ENCODE data around the gene CELF5.

DNA sequence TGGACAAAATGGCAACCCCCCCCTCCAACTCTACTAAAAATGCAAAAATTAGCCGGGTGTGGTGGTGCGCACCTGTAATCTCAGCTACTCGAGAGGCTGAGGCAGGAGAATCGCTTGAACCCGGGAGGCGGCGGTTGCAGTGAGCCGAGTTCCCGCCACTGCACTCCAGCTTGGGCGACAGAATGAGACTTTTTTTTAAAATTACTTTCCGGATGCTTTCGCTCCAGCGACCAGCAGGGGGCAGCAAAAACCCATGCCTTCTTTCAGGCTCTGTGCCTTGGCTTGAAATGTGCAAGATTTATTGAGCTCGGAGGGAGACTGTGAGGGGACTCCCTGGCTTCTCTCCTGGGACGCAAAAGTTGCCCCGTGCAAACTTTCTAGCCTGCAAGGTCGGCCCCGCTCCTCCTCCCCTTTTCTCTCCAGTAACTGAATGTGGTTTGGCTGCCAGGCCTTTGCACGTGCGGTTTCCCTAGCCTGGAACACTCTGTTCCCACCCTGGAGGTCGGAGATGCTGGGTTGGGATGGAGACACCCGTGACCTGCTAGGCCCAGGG is 80.5 kb downstream of the CELF5 start:
- no peak for TF ChIP-seq POLR2A (IDR thresholded peaks at IDR 0.05)
- TF ChIP-seq, protein P1, sequence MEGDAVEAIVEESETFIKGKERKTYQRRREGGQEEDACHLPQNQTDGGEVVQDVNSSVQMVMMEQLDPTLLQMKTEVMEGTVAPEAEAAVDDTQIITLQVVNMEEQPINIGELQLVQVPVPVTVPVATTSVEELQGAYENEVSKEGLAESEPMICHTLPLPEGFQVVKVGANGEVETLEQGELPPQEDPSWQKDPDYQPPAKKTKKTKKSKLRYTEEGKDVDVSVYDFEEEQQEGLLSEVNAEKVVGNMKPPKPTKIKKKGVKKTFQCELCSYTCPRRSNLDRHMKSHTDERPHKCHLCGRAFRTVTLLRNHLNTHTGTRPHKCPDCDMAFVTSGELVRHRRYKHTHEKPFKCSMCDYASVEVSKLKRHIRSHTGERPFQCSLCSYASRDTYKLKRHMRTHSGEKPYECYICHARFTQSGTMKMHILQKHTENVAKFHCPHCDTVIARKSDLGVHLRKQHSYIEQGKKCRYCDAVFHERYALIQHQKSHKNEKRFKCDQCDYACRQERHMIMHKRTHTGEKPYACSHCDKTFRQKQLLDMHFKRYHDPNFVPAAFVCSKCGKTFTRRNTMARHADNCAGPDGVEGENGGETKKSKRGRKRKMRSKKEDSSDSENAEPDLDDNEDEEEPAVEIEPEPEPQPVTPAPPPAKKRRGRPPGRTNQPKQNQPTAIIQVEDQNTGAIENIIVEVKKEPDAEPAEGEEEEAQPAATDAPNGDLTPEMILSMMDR (IDR thresholded peaks at IDR 0.05) = peak; percentile 78 to 90 (median 86)
- TF ChIP-seq POLR2AphosphoS5 (IDR thresholded peaks at IDR 0.05) = peak; percentile 17 to 60 (median 42)
- TF ChIP-seq EP300 (IDR thresholded peaks at IDR 0.05) = peak in 2 of 4 donors; percentile 51 to 78

Data from sigmoid colon (tissue), 4 donors.